CD4-positive, alpha-beta T cell treated with Interleukin-10 for 1 hour (primary cell): ENCODE data around the gene TMPRSS9.
A peak's percentile ranks its signal among the peaks of the same experiment; 100 is the strongest.
"Not testable (repeated sequence)": the region's sequence is repeated elsewhere in the genome, so short reads cannot be mapped to it uniquely, and the experiment has no call there.

Source experiments
- DNase-seq: peaks from one replicate; pipeline ENCODE4 v3.0.0-alpha.2; 2020

The TMPRSS9 gene

GRCh38 chr19:2441096-2441752, 81.2 kb downstream of the TMPRSS9 start:
- DNase-seq = no peak

GRCh38 chr19:2443116-2443784, 83.2 kb downstream of the TMPRSS9 start:
- DNase-seq = no peak

GRCh38 chr19:2443785-2444182, 83.7 kb downstream of the TMPRSS9 start:
- DNase-seq = no peak

- no peak for DNase-seq
Observed at GRCh38 chr19:2444251-2445002, 84.4 kb downstream of the TMPRSS9 start.

GRCh38 chr19:2446381-2446780, 86.3 kb downstream of the TMPRSS9 start:
- no peak for DNase-seq

GRCh38 chr19:2449019-2449418, 89.0 kb downstream of the TMPRSS9 start:
- DNase-seq = no peak

GRCh38 chr19:2451138-2451537, 91.1 kb downstream of the TMPRSS9 start:
- DNase-seq = no peak

- no peak for DNase-seq
Observed at GRCh38 chr19:2451741-2452140, 91.7 kb downstream of the TMPRSS9 start.

- no peak for DNase-seq
Observed at GRCh38 chr19:2453431-2454025, 93.5 kb downstream of the TMPRSS9 start.

GRCh38 chr19:2454199-2454961, 94.3 kb downstream of the TMPRSS9 start:
- no peak for DNase-seq

GRCh38 chr19:2454962-2455850, 95.1 kb downstream of the TMPRSS9 start:
- no peak for DNase-seq

GRCh38 chr19:2455851-2456570, 95.9 kb downstream of the TMPRSS9 start:
- peak; percentile 64 for DNase-seq

GRCh38 chr19:2457394-2458037, 97.5 kb downstream of the TMPRSS9 start:
- DNase-seq = no peak

- DNase-seq = no peak
Observed at GRCh38 chr19:2458054-2458453, 98.0 kb downstream of the TMPRSS9 start.

- not testable (repeated sequence) for DNase-seq
Observed at GRCh38 chr19:2458776-2459175, 98.7 kb downstream of the TMPRSS9 start.

GRCh38 chr19:2460245-2460644, 100.2 kb downstream of the TMPRSS9 start:
- DNase-seq = no peak

GRCh38 chr19:2461751-2462634, 101.9 kb downstream of the TMPRSS9 start:
- peak; percentile 65 for DNase-seq

GRCh38 chr19:2462635-2463421, 102.8 kb downstream of the TMPRSS9 start:
- no peak for DNase-seq

- not testable (repeated sequence) for DNase-seq
Observed at GRCh38 chr19:2463694-2464093, 103.6 kb downstream of the TMPRSS9 start.
